NCI-H460 (cell line): ENCODE data around the gene FTL. TPM values are rescaled to one million over a fixed set of nuclear protein-coding genes. Genes with fewer than 3 reads are reported as not detected.
A peak's percentile ranks its signal among the peaks of the same experiment; 100 is the strongest.
"Not testable (repeated sequence)": the region's sequence is repeated elsewhere in the genome, so short reads cannot be mapped to it uniquely, and the experiment has no call there.

Experiments used
- DNase-seq: peaks from one replicate; pipeline ENCODE4 v3.0.0-alpha.2; 2016; ENCODE audit warnings: low read depth; ENCODE audit errors: extremely low read depth
- polyA plus RNA-seq: library from polyadenylated mRNA; depleted of rRNA; stranded (reverse); fragments of >200 nt; gene quantifications from 2 replicates; pipeline ENCODE4 v1.2.3, GENCODE V29; 2014; cell fraction: nucleus; rRNA removed
- total RNA-seq: library from RNA; depleted of rRNA; stranded (reverse); fragments of >200 nt; shearing (Covaris generic); gene quantifications from 2 replicates; pipeline ENCODE4 v1.2.3, GENCODE V29; 2014; rRNA removed

FTL gene
- total RNA-seq: 10,502 and 11,625 TPM in 2 replicates
- 7,242 and 8,542 TPM in 2 replicates for polyA plus RNA-seq

DNA sequence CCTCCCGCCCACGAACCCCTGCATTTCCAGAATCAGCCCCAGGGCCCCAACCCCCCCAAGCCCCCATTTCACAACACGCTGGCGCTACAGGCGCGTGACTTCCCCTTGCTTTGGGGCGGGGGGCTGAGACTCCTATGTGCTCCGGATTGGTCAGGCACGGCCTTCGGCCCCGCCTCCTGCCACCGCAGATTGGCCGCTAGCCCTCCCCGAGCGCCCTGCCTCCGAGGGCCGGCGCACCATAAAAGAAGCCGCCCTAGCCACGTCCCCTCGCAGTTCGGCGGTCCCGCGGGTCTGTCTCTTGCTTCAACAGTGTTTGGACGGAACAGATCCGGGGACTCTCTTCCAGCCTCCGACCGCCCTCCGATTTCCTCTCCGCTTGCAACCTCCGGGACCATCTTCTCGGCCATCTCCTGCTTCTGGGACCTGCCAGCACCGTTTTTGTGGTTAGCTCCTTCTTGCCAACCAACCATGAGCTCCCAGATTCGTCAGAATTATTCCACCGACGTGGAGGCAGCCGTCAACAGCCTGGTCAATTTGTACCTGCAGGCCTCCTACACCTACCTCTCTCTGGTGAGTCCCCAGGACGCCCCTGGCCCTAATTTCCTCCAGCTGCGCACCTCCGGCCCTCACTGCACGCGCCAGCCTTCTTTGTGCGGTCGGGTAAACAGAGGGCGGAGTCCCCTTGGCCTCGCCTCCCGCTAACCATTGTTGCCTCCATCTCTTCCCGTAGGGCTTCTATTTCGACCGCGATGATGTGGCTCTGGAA, at the start of gene FTL:
Gene FTL (plus strand): TSS at position 270 of the 766 bp plus-strand sequence. CDS start 199 bp downstream, at position 469.
- DNase-seq: peak; percentile 94

DNA sequence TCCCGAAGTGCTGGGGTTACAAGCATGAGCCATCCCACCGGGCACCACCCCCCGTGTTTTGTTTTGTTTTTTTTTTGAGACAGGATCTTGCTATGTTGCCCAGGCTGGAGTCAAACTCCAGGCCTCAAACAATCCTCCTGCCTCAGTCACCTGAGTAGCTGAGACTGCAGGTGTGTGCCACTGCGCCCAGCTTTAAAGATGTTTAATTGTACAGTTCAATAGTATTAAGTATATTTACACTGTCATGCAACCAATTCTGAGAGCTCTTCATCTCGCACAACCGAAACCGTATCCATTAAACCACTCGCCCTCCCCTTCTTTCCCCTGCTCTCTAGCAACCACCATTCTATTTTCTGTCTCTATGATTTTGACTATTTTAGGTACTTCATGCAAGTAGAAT, 49.4 kb upstream of the FTL start:
- DNase-seq: no peak

DNA sequence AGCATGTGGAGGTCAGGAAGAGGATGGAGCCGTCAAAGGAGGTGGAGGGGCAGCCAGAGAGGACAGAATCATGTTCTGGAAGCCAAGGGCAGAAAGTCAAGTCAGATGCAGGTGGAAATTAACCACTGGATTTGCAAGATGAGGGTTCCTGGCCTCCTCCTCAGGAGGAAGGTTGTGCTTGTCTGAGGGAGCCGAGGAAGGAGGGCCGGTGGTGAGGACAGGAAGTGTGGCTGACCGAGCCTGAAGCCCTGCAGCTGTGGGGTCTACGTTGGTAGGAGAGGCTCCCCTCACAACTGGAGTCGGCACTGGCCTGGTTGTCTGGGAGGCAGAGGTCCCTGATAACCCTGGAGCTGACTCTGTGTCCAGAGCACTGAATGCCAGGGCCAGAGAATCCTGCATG, 47.0 kb upstream of the FTL start:
- DNase-seq: no peak

DNA sequence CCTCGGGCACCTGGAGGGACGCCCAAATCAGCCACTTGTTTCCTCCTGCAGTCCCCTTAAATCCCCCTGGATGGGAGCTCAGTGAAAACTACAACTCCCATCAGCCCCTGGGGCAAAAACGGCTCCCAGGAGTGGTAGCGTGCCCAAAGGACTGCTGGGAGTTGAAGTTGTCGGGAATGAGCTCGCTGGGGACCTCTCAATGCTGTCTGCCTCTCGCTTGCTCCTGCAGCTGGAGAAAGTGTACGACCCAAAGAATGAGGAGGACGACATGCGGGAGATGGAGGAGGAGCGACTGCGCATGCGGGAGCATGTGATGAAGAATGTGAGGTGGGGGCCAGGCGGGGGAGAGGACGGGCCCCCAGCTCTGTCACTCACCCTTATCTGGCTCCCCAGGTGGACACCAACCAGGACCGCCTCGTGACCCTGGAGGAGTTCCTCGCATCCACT, 46.3 kb upstream of the FTL start:
- no peak for DNase-seq

DNA sequence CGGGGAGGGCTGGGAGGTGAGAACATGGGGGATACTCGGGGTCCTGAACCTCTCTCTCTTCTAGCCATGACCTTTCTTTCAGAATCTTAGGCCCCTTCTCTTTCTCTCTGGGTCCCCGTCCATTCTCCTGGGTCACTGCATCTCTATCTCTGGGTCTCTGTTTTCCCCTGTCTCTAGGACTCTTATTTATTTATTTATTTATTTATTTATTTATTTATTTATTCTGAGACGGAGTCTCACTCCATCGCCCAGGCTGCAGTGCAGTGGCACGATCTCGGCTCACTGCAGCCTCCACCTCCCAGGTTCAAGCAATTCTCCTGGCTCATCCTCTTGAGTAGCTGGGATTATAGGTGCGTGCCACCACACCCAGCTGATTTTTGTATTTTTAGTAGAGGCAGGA, 45.8 kb upstream of the FTL start:
- DNase-seq: not testable (repeated sequence)

- no peak for DNase-seq
Measured at GRCh38 chr19:48920949-48921348, 44.2 kb upstream of the FTL start.

GRCh38 chr19:48921721-48922500, 43.2 kb upstream of the FTL start:
- DNase-seq: no peak

DNA sequence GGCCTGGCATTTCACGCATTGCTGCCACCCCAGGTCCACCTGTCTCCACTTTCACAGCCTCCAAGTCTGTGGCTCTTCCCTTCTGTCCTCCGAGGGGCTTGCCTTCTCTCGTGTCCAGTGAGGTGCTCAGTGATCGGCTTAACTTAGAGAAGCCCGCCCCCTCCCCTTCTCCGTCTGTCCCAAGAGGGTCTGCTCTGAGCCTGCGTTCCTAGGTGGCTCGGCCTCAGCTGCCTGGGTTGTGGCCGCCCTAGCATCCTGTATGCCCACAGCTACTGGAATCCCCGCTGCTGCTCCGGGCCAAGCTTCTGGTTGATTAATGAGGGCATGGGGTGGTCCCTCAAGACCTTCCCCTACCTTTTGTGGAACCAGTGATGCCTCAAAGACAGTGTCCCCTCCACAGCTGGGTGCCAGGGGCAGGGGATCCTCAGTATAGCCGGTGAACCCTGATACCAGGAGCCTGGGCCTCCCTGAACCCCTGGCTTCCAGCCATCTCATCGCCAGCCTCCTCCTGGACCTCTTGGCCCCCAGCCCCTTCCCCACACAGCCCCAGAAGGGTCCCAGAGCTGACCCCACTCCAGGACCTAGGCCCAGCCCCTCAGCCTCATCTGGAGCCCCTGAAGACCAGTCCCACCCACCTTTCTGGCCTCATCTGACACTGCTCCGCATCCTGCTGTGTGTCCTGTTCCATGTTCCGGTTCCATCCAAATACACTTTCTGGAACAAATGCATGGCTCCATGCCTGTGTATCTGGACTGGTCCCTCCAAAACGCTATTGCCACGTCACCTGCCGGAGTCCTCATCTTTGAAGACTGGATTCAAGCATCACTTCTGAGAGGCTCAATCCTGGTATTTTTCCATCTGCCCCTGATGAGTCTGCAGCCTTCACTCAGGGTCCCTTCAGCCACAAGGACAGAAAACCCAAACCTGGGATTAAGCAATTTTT, 42.3 kb upstream of the FTL start:
- no peak for DNase-seq

GRCh38 chr19:48925240-48925843, 39.8 kb upstream of the FTL start:
- no peak for DNase-seq

- not testable (repeated sequence) for DNase-seq
Measured at GRCh38 chr19:48925890-48926289, 39.2 kb upstream of the FTL start.

GRCh38 chr19:48926909-48927308, 38.2 kb upstream of the FTL start:
- DNase-seq: no peak

- not testable (repeated sequence) for DNase-seq
Measured at GRCh38 chr19:48927692-48928091, 37.4 kb upstream of the FTL start.

GRCh38 chr19:48928164-48929025, 36.7 kb upstream of the FTL start:
- DNase-seq: no peak

GRCh38 chr19:48933382-48933932, 31.7 kb upstream of the FTL start, which contains the start of gene DHDH:
DHDH (plus strand) TSS chr19:48933699; CDS start chr19:48933722, 23 bp downstream.
- peak; percentile 41 for DNase-seq

- no peak for DNase-seq
Measured at GRCh38 chr19:48934837-48935236, 30.3 kb upstream of the FTL start.

DNA sequence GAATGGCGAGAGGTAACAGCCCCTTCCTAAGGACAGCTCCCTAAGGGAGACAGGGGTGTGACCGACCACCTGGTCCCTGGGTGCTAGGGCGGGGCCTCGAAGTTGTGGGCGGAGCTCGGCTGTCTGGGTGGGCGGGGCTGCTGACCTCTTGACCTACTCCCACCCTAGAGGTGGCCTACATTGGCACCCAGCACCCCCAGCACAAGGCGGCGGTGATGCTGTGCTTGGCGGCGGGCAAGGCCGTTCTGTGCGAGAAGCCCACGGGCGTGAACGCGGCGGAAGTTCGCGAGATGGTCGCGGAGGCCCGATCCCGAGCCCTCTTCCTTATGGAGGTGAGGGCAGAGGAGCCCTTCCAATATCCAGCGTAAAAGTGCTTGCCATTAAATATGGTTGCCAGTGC, 29.2 kb upstream of the FTL start:
- no peak for DNase-seq

DNA sequence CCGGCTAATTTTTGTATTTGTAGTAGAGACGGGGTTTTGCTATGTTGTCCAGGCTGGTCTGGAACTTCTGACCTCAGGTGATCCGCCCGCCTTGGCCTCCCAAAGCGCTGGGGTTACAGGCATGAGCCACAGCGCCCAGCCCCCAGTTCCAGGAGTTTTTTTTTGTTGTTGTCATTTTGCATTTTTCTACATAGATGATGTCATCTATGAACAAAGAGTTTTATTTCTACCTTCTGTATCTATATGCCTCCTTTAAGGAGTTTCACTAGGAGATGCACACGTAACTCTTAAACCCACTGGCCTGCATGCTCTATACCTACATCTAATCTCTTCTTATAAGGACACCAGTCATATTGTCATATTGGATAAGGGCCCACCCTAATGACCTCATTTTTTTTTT, 26.9 kb upstream of the FTL start:
- no peak for DNase-seq

GRCh38 chr19:48940902-48941301, 24.2 kb upstream of the FTL start:
- DNase-seq: no peak

GRCh38 chr19:48943081-48943480, 22.0 kb upstream of the FTL start:
- no peak for DNase-seq
